ENCODE results near the gene ENO1. TPM values are rescaled to one million over a fixed set of nuclear protein-coding genes. Genes with fewer than 3 reads are reported as not detected.

The ENO1 gene
- total RNA-seq, 1 donor from 2014 or later: 1,383 TPM

GRCh38 chr1:8871539-8871935 lies 6.9 kb downstream of the ENO1 start:
- no peak for DNase-seq (ENCODE audit: low read depth in 2 of 2)

- no peak for DNase-seq (ENCODE audit: low read depth in 2 of 2)
These were observed 7.6 kb downstream of the ENO1 start for GRCh38 chr1:8870616-8871538.

DNA sequence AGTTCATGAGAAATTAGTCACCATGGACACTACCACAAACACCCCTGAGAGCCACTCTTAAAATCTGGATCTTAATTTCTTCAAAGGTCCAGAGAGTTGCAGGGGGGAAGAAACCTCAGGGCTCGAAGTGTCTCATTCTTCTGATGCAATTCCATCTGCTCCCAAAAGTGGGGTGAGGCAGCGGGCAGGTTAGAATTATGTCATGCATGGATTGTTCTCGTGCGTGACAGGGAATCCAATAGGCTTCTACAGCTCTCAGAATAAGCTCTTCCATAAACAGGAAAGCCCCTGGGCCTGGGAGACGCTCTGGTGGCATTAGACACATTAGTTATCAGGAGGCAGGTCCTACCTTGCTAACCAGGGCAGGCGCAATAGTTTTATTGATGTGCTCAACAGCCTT lies 8.4 kb downstream of the ENO1 start:
- no peak for DNase-seq (ENCODE audit: low read depth in 2 of 2)

GRCh38 chr1:8867878-8868567 lies 10.5 kb downstream of the ENO1 start:
- DNase-seq (ENCODE audit: low read depth in 2 of 2): no peak

DNA sequence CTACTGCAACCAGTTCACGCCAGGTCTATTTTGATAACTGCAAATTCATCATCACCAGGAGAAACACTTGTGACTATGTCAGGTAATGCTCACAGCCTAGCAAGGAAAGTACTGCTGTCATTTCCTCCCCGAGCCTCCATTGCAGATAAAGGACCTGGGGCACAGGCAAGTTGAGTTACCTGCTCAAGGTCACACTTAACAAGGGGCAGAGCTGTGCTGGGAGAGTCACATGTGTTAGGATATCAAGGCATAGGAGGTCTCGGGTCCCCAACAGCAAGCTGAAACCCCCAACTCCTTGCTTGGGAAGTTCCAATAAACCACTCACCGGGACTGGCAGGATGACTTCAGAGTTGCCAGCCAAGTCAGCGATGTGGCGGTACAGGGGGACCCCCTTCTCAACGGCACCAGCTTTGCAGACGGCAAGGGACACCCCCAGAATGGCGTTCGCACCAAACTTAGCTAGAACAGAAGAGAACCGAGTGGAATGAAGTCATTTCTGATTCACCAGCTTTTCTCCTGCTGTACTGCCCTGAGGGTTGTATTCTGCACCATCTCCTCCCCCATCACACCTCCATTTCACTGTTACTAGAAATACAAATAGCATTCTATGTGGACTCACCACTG lies 11.6 kb downstream of the ENO1 start:
- no peak for DNase-seq (ENCODE audit: low read depth in 2 of 2)

DNA sequence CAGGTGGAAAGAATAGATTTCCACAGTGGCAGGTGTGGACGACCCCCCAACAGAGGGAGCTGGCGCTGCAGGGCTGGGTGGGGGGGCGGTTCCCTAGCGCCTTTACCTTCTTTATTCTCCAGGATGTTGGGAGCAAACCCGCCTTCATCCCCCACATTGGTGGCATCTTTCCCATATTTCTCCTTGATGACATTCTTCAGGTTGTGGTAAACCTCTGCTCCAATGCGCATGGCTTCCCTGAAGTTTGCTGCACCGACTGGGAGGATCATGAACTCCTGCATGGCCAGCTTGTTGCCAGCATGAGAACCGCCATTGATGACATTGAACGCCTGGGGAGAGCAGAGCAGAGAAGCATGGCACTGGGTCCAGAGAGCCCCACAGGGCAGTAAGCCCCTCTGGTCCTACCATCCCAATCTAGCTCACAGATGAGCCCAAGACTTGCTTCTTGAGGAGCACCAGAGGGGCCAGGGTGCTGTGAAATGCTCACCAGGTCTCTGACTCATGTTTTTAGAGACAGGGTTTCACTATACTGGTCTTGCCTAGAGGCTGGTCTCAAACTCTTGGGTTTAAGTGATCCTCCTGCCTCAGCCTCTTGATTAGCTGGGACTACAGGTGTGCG lies 12.2 kb downstream of the ENO1 start:
- DNase-seq (ENCODE audit: low read depth in 2 of 2): no peak

DNA sequence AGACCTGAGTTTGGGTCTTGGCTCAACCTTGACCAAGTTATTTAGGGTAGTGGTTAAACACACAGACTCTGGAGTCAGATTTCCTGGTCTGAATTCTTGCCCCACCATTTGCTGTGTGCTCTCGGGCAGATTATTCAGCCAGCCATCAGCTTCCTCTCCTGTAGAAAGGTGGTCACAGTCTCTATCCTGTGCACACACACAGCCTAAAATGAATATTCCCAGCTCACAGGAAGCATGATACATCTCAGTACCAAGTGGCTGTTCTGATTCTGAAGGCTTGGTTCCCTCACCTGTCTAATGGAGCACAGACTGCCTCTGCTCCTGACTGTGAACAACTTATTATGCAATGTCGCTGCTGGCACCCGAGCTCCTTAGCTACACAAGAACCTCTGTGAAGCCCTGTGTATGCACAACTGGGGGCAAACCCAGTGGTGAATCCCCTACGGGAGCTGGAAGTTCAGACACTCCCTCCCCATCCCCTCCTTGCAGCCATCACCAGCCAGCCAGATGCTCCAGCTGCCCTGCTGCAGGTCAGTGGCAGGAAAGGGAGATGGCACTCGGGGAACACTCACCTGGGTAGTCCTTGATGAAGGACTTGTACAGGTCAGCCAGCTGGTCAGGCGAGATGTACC lies 13.7 kb downstream of the ENO1 start:
- DNase-seq (ENCODE audit: low read depth in 2 of 2): no peak

DNA sequence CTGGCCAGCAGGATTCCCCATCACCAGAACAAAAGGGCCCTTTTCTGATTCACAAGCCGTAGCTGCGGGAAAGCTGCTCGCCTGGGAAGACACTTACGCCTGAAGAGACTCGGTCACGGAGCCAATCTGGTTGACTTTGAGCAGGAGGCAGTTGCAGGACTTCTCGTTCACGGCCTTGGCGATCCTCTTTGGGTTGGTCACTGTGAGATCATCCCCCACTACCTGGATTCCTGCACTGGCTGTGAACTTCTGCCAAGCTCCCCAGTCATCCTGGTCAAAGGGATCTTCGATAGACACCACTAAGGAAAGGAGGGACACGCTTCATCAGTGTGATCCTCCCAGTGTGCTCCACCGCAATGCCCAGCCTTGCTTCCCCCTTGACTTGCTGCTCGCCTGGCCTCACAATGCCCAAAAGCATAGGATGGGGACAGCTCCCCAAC lies 14.7 kb downstream of the ENO1 start:
- DNase-seq (ENCODE audit: low read depth in 2 of 2): no peak

- DNase-seq (ENCODE audit: low read depth in 2 of 2): no peak
These were observed 15.3 kb downstream of the ENO1 start for GRCh38 chr1:8863138-8863537.

- DNase-seq (ENCODE audit: low read depth in 2 of 2): peak in 1 of 2 donors; percentile 55
These were observed 16.0 kb downstream of the ENO1 start for GRCh38 chr1:8862528-8862927.

DNA sequence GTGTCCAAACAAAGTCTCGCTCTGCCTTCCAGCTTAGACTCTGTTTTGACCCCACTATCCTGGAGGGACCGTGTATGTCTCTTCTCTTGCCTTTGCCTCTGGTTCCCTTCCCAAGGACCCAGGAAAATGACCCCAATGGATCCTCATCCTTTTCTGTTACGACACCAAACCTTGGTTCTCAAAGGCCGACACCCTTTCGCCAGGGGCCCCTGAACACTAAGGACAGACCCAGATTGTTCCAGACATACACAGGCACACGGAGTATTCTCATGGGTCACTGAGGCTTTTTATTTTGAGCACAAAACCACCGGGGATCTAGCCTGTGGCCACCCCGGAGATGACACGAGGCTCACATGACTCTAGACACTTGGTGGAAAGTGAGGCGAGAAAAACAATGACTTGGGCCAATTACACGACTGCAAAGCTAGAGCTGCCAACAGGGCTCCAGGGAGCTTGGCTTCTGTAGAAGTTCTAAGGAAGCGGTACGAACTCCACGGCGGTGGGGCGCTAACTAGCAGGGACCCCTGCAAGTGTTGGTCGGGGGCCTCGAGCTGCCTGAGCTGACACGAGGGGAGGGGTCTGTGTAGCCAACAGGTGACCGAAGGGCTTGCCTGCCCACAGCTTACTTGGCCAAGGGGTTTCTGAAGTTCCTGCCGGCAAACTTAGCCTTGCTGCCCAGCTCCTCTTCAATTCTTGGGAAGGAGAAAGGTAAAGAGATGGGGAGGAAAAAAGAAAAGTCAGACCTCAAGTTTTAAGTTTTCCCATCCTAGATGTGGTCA lies 17.6 kb downstream of the ENO1 start:
- no peak for DNase-seq (ENCODE audit: low read depth in 2 of 2)

- peak in 1 of 2 donors; percentile 74 for DNase-seq (ENCODE audit: low read depth in 2 of 2)
These were observed 19.4 kb downstream of the ENO1 start for GRCh38 chr1:8858888-8859706.

- DNase-seq (ENCODE audit: low read depth in 2 of 2): peak; percentile 72 to 98
These were observed 20.3 kb downstream of the ENO1 start for GRCh38 chr1:8858112-8858668.

DNA sequence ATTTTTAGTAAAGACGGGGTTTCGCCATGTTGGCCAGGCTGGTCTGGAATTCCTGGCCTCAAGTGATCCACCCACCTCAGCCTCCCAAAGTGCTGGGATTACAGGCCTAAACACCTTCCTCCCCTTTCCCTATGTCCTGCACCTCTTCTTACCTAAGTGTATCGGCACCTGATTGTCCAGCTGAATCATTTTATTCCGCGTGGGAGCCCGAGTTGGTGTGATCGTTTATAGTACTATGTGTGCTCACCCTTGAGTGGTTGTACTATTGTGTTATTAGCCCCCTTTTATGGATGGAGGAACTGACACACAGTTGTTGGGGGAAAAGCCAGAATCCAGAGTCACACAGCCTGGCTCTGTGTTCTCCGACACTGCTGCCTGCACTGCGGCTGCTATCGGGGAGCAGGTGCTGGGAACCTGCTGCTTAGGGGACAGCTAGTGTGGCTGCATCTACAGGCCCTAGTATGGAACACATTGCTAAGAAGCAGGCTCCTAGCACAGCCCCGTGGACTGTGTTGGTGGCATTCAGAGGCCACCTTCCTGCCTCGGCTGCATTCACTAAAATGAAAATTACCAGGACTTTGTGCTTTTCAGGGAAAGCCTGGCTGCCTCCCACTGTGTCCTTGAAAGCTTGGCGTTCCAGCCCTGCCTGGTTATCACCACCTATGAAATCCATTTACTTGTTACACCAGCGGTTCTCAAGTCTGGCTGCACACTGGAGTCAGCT lies 21.6 kb downstream of the ENO1 start:
- DNase-seq (ENCODE audit: low read depth in 2 of 2): no peak

- DNase-seq (ENCODE audit: low read depth in 2 of 2): no peak
These were observed 24.2 kb downstream of the ENO1 start for GRCh38 chr1:8854240-8854639.

- DNase-seq (ENCODE audit: low read depth in 2 of 2): no peak
These were observed 27.4 kb downstream of the ENO1 start for GRCh38 chr1:8851060-8851459.

- peak; percentile 91 to 96 for DNase-seq (ENCODE audit: low read depth in 2 of 2)
These were observed 29.7 kb downstream of the ENO1 start for GRCh38 chr1:8848663-8849386.

GRCh38 chr1:8847990-8848389 lies 30.5 kb downstream of the ENO1 start:
- DNase-seq (ENCODE audit: low read depth in 2 of 2): peak in 1 of 2 donors; percentile 28
